Bronchial epithelial cell (primary cell): Measurements from ENCODE around the gene TTC12. TPM values are rescaled to one million over a fixed set of nuclear protein-coding genes. Genes with fewer than 3 reads are reported as not detected.

Experiments used
- DNase-seq: peaks from one replicate; pipeline ENCODE4 v3.0.0-alpha.2; 2010; ENCODE audit warnings: low read depth
- FAIRE-seq: peaks from 2 replicates; lab custom pipeline; 2011; peaks lifted over from hg19 to GRCh38; lab: Jason Lieb, UNC
- H3K27me3 ChIP-seq: 2 replicates; pipeline ENCODE4 v1.5.1; 2011; ENCODE audit warnings: low read length; ENCODE audit not compliant: control insufficient read depth, insufficient read depth
- H3K36me3 ChIP-seq: 2 replicates; pipeline ENCODE4 v1.5.1; 2011; ENCODE audit warnings: low read length; ENCODE audit not compliant: control insufficient read depth, insufficient read depth
- H3K4me3 ChIP-seq: 2 replicates; pipeline ENCODE4 v1.5.1; 2011; ENCODE audit warnings: mild to moderate bottlenecking, low read depth, low read length, control low read depth
- total RNA-seq: library from RNA; depleted of rRNA; stranded (reverse); fragments of >200 nt; gene quantifications from 2 replicates; pipeline ENCODE4 v1.2.1, GENCODE V29; 2014
- TF ChIP-seq, protein P1 (sequence below): IDR thresholded peaks from 2 replicates; pipeline ENCODE4 v1.5.1; 2011; ENCODE audit warnings: mild to moderate bottlenecking, moderate library complexity, low read length, control low read depth, inconsistent platforms; ENCODE audit not compliant: insufficient read depth, severe bottlenecking

TTC12 gene
- total RNA-seq, 1 donor from 2014 or later = 12.9 TPM

DNA sequence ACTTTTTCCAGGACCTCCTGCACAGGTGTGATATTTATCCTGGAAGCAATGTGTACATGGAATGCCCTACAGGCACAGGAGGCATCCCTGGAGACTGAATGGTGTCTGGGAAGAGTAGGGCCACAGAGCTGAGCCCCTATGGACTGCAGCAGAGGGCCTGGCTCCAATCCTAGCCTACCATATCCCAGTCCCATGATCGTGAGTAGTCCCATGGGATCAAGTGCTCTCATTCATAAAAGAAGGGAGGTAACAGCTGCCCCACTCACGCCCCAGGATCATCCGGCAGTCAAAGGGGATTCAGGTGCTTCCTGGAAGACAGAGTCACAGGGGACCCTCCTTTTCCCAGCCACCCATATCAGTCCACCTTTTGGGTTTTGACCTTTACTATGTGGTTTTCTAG is 97.2 kb downstream of the TTC12 start:
- DNase-seq (no peak), FAIRE-seq (no peak)
- H3K27me3 ChIP-seq = peaks cover 5% of the 10 kb centered on the region
- H3K36me3 ChIP-seq = no peaks in the 10 kb centered on the region
- no peak overlapping the region for H3K4me3 ChIP-seq
- TF ChIP-seq, protein P1, sequence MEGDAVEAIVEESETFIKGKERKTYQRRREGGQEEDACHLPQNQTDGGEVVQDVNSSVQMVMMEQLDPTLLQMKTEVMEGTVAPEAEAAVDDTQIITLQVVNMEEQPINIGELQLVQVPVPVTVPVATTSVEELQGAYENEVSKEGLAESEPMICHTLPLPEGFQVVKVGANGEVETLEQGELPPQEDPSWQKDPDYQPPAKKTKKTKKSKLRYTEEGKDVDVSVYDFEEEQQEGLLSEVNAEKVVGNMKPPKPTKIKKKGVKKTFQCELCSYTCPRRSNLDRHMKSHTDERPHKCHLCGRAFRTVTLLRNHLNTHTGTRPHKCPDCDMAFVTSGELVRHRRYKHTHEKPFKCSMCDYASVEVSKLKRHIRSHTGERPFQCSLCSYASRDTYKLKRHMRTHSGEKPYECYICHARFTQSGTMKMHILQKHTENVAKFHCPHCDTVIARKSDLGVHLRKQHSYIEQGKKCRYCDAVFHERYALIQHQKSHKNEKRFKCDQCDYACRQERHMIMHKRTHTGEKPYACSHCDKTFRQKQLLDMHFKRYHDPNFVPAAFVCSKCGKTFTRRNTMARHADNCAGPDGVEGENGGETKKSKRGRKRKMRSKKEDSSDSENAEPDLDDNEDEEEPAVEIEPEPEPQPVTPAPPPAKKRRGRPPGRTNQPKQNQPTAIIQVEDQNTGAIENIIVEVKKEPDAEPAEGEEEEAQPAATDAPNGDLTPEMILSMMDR = no peak

DNA sequence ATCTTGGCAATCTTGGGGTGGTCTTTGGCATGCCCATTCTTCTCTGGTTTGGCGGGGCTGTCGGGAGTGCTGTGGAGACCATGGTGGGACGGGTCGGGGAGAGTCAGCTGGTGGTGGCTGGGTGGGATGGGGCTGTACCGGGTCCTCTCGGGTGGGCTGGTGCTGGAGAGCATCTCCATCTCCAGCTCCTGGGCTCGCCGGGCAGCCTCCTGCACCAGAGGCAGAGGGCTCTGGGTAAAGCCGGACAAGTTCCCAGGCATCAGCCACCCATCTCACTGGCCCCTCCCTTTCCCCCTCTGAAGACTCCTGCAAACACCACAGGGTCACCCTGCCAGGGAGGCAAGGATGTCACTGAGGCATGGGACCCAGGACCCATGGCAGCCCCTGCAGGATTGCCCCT is 98.3 kb downstream of the TTC12 start:
- Histone ChIP-seq H3K27me3 (peaks cover 5% of the 10 kb centered on the region), H3K36me3 (no peaks in the 10 kb centered on the region), H3K4me3 (no peak overlapping the region)
- TF ChIP-seq, protein P1 = no peak
- DNase-seq = no peak
- no peak for FAIRE-seq

DNA sequence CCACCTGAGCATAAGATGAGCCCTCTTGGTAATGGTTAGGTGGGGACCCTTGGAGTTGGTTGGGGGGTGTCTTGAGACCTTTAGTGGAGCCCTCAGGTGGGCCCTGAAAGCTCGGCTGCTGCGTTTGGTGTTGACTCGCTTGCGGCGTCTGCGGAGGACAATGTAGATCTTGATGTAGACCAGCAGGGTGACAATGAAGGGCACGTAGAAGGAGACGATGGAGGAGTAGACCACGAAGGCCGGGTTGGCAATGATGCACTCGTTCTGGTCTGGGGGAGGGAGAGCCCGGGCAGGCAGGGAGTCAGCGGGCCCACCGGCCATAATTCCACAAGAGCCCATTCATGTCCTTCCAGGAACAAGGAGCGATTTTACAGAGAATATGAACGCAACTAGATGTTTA is 101.0 kb downstream of the TTC12 start:
- TF ChIP-seq, protein P1 = no peak
- Histone ChIP-seq H3K27me3 (peaks cover 5% of the 10 kb centered on the region), H3K36me3 (no peaks in the 10 kb centered on the region), H3K4me3 (no peak overlapping the region)
- no peak for DNase-seq
- FAIRE-seq = no peak

Other genes starting within 250 kb of the TTC12 start
- 0.26 and 1.8 TPM in 2 replicates for gene ANKK1, start 73.2 kb downstream of the TTC12 start, total RNA-seq
- gene DRD2, start 160.8 kb downstream of the TTC12 start, total RNA-seq = not detected in 2 replicates